Panc1 (cell line): ENCODE data around the gene D2HGDH. TPM values are rescaled to one million over a fixed set of nuclear protein-coding genes. Genes with fewer than 3 reads are reported as not detected.

Experiments used
- ATAC-seq: fragments of 200-7000 bp; cut with Tn5 transposase; 2 replicates; pipeline ENCODE4 v1.9.1; 2020; ENCODE audit warnings: mild to moderate bottlenecking, moderate library complexity
- BruUV-seq: library from RNA; stranded (reverse); fragments of 400-500 nt; replicated peaks from 2 replicates; lab custom pipeline; 2021; lab: Mats Ljungman, UMichigan
- CTCF ChIA-PET: fragments of 300-600 bp; sonication (Branson Sonifier 250); formaldehyde crosslinking; loops from one replicate; lab custom pipeline; 2022; ENCODE audit warnings: antibody characterized with exemption; lab: Charles Lee
- POLR2A ChIA-PET: fragments of 300-600 bp; sonication (Branson Sonifier 250); formaldehyde crosslinking; loops from one replicate; lab custom pipeline; 2022; ENCODE audit warnings: antibody characterized with exemption; lab: Charles Lee
- DNase-seq: peaks from one replicate; pipeline ENCODE4 v3.0.0-alpha.2; 2010; ENCODE audit warnings: low read depth, low spot score
- H3K27ac ChIP-seq: 2 replicates; pipeline ENCODE4 v1.5.1; 2011; ENCODE audit warnings: mild to moderate bottlenecking, low read length, inconsistent platforms
- H3K27me3 ChIP-seq: fragments of 200-500 bp; sonication (Bioruptor generic); 2 replicates; pipeline ENCODE4 v1.6.0; 2014; ENCODE audit warnings: low read length, inconsistent platforms; ENCODE audit not compliant: control insufficient read depth, insufficient read depth
- H3K36me3 ChIP-seq: fragments of 200-500 bp; sonication (Bioruptor generic); 2 replicates; pipeline ENCODE4 v1.5.1; 2014; ENCODE audit warnings: inconsistent platforms, mild to moderate bottlenecking, low read length, moderate library complexity; ENCODE audit not compliant: control insufficient read depth, insufficient read depth
- H3K4me1 ChIP-seq: 2 replicates; pipeline ENCODE4 v1.5.1; 2011; ENCODE audit warnings: inconsistent platforms, mild to moderate bottlenecking, low read length, moderate library complexity; ENCODE audit not compliant: control insufficient read depth, insufficient read depth
- H3K4me3 ChIP-seq, 2 experiments: 2 replicates each; pipeline ENCODE4 v1.5.1; 2011 to 2012; ENCODE audit warnings: low read depth in 2 of 2, low read length in 2 of 2, mild to moderate bottlenecking in 2 of 2, inconsistent platforms in 1 of 2, moderate library complexity in 1 of 2
- H3K9me3 ChIP-seq: fragments of 200-500 bp; sonication (Bioruptor generic); 2 replicates; pipeline ENCODE4 v1.5.1; 2014; ENCODE audit warnings: low read depth, mild to moderate bottlenecking, inconsistent platforms, low read length, moderate library complexity; ENCODE audit not compliant: control insufficient read depth, insufficient read depth
- CTCF ChIP-seq: fragments of 450-650 bp; IDR thresholded peaks from 2 replicates; pipeline ENCODE4 v1.5.1; 2017; ENCODE audit warnings: mild to moderate bottlenecking
- POLR2AphosphoS5 ChIP-seq: IDR thresholded peaks from 2 replicates; pipeline ENCODE4 v1.6.1; 2012; ENCODE audit warnings: mild to moderate bottlenecking, low read depth, low read length, moderate library complexity
- REST ChIP-seq, 2 experiments: IDR thresholded peaks; 2 replicates each; pipeline ENCODE4 v1.6.1; 2011 to 2012; ENCODE audit warnings: low read depth in 2 of 2, control low read depth in 1 of 2, low read length in 1 of 2, mild to moderate bottlenecking in 1 of 2, moderate library complexity in 1 of 2; ENCODE audit not compliant: insufficient read depth in 1 of 2
- SIN3A ChIP-seq: IDR thresholded peaks from 2 replicates; pipeline ENCODE4 v1.6.1; 2012; ENCODE audit warnings: low read depth, mild to moderate bottlenecking, low read length, moderate library complexity, borderline replicate concordance; ENCODE audit not compliant: insufficient read depth
- TCF7L2 ChIP-seq: IDR thresholded peaks from 2 replicates; pipeline ENCODE4 v1.6.1; 2011; ENCODE audit warnings: mild to moderate bottlenecking, low read depth, low read length, inconsistent platforms
- in situ Hi-C: cut with HindIII; loops from 2 replicates; pipeline ENCODE4 v1.10.0; 2016; ENCODE audit warnings: low sequenced_read_pairs, low pct_unique_long_range_greater_than_20kb
- intact Hi-C: fragments of 100-400 bp; cut with micrococcal nuclease; formaldehyde crosslinking; loops from one replicate; pipeline ENCODE4 v1.10.0; 2022; ENCODE audit not compliant: unreplicated experiment
- total RNA-seq: library from RNA; stranded (reverse); gene quantifications from one replicate; pipeline ENCODE4 v1.2.1, GENCODE V29; 2021; ENCODE audit not compliant: unreplicated experiment

The D2HGDH gene
- total RNA-seq, 1 experiment from 2014 or later, result 53.0 TPM

- no TSS peak for BruUV-seq
- Histone ChIP-seq H3K4me3 (no peak overlapping the region), H3K36me3 (no peaks in the 10 kb centered on the region), H3K27me3 (no peaks in the 10 kb centered on the region), H3K4me1 (no peaks in the 10 kb centered on the region), H3K27ac (no peak overlapping the region), H3K9me3 (no peaks in the 10 kb centered on the region)
- ChIA-PET POLR2A (no interaction called here), CTCF (no interaction called here)
- no peak for DNase-seq
- ATAC-seq, result no peak
- TF ChIP-seq SIN3A (no peak), TCF7L2 (no peak), REST (IDR thresholded peaks at IDR 0.05; ENCODE audit: insufficient read depth in 1 of 2, low read depth in 2 of 2, low read length in 1 of 2) (no peak), CTCF (no peak), POLR2AphosphoS5 (no peak)
- in situ Hi-C loops (no loop called here), intact Hi-C loops (no loop called here)
Measured at GRCh38 chr2:241755166-241755565, 20.7 kb downstream of the D2HGDH start.

- POLR2A ChIA-PET, result interaction anchor here (0.6 kb wide), 1 partner anchor 23 kb away, joined by 7 read pairs; no protein-coding TSS in a partner anchor
- intact Hi-C loops (no loop called here), in situ Hi-C loops (no loop called here)
- Histone ChIP-seq H3K4me3 (no peak overlapping the region), H3K36me3 (no peaks in the 10 kb centered on the region), H3K27me3 (no peaks in the 10 kb centered on the region), H3K9me3 (no peaks in the 10 kb centered on the region), H3K4me1 (no peaks in the 10 kb centered on the region), H3K27ac (no peak overlapping the region)
- ATAC-seq (no peak), DNase-seq (no peak)
- TF ChIP-seq POLR2AphosphoS5 (no peak), SIN3A (no peak), REST (IDR thresholded peaks at IDR 0.05; ENCODE audit: insufficient read depth in 1 of 2, low read depth in 2 of 2, low read length in 1 of 2) (no peak), CTCF (no peak), TCF7L2 (no peak)
- BruUV-seq, result no TSS peak
- CTCF ChIA-PET, result no interaction called here
Measured at GRCh38 chr2:241755777-241756176, 21.3 kb downstream of the D2HGDH start.
